GM23248 (cell line): ENCODE results near the gene ADCY1.

Experiments
- EZH2 ChIP-seq: fragments of 200-600 bp; sonication (generic); IDR thresholded peaks from 2 replicates; pipeline ENCODE4 v1.6.1; 2018; ENCODE audit warnings: antibody characterized with exemption, mild to moderate bottlenecking; ENCODE audit not compliant: insufficient read depth, poor library complexity, severe bottlenecking
- EZH2phosphoT487 ChIP-seq: fragments of 200-600 bp; sonication (generic); IDR thresholded peaks from 2 replicates; pipeline ENCODE4 v1.6.1; 2018; ENCODE audit warnings: antibody characterized with exemption, moderate library complexity, mild to moderate bottlenecking, low read depth; ENCODE audit not compliant: insufficient read depth

- TF ChIP-seq EZH2 (no peak), EZH2phosphoT487 (no peak)
Observed at GRCh38 chr7:45627691-45628456, 53.7 kb downstream of the ADCY1 start.
